ENCODE data around the gene FUBP1. TPM values are rescaled to one million over a fixed set of nuclear protein-coding genes. Genes with fewer than 3 reads are reported as not detected.

FUBP1 gene
- total RNA-seq, 1 donor from 2014 or later, result 205 TPM

Other genes starting within 250 kb of the FUBP1 start
- 55.1 and 64.2 TPM in 2 replicates for gene USP33, start 219.2 kb downstream of the FUBP1 start, total RNA-seq
- gene MIGA1, start 199.4 kb downstream of the FUBP1 start, total RNA-seq, result 10.2 and 11.8 TPM in 2 replicates
- 0.73 and 1.3 TPM in 2 replicates for gene NEXN, start 90.4 kb downstream of the FUBP1 start, total RNA-seq
- 8.0 and 9.5 TPM in 2 replicates for gene DNAJB4, start 25.9 kb upstream of the FUBP1 start, total RNA-seq
- 0.07 TPM in 2 replicates for gene GIPC2, start 66.9 kb upstream of the FUBP1 start, total RNA-seq